IPS-NIHi11 (cell line): ENCODE results near the gene ABCD4.
"Not testable (repeated sequence)": the region's sequence is repeated elsewhere in the genome, so short reads cannot be mapped to it uniquely, and the experiment has no call there.

Experiments used
- DNase-seq: peaks from one replicate; pipeline ENCODE4 v3.0.0; 2012; ENCODE audit warnings: mixed read lengths, low spot score

The ABCD4 gene

DNA sequence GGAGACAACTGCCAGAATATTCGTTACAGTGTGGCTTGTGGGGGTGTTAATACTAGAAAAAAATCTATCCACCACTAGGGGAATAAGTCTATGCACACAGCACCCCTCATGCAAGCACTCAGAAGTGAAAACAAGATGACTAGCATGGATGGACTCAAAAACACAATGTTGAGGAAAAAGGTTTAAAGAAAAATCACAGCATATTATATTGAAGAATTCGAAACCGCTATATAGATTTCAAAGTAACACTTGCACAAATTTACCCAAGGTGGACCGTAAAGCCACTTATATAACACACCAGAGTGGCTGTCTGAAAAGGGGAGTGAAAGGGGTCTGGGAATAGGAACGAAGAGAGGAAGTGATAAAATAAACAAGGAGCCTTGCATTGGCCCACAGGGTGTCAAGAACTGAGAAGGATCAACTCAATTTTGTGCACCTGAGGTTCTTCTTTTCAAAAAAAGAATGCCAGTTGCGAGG lies 544 bp downstream of the ABCD4 start:
- DNase-seq: peak; percentile 40

DNA sequence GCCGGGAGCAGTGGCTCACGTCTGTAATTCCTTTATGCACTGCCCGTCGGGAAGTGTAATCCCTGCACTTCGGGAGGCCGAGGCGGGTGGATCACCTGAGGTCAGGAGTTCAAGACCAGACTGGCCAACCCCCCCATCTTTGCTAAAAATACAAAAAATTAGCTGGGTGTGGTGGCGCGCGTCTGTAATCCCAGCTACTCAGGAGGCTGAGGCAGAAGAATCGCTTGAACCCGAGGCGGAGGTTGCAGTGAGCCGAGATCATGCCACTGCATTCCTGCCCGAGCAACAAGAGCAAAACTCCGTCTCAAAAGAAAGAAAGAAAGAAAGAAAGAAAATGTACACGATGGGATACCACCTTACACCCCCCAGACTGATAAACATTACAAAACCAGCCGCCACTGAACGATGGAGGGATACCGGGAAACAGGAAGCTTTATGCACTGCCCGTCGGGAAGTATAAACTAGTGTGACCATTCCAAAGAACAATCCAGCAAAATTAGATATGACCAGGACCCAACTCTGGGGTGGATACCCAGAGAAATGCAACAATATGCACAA lies 1.1 kb downstream of the ABCD4 start:
- DNase-seq: no peak

DNA sequence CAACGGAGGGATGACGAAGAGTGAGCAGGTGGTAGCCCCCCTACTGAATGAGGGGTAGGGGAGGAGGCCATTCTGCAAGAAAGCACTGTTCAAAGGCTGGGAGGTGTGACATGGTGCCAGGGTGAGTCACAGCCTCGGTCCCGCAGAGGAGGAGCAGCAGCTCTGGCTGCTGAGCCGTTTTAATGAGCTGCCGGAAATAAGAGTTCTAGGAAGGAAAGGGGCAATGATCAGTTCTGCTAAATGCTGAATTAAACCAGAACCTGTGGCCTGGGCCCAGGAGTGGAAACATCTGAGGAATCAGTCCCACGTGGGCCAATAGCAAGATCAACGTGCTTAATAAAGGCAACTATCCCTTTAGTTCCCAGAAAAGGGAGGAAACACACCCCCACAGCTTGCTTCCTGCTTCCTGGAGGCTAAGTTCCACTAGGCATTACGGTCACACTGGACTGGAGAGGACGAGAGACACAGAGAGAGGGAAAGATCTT lies 3.6 kb downstream of the ABCD4 start:
- no peak for DNase-seq

DNA sequence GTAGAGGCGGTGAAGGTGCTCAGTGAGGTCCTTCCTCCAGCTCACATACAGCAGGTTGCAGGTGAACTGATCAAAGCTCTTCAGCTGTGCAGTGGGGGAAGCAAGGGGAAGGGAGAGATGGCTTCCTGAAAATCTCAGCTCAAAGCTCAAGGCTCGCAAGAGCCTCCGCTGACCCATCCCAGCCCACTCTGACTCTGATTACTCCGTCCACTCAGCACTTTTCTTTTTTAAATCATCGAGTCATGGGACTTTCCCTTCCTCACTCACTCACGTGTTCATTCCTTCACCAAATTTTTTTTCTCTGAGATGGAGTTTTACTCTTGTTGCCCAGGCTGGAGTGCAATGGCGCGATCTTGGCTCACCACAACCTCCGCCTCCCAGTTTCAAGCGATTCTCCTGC lies 4.7 kb downstream of the ABCD4 start:
- DNase-seq: no peak

DNA sequence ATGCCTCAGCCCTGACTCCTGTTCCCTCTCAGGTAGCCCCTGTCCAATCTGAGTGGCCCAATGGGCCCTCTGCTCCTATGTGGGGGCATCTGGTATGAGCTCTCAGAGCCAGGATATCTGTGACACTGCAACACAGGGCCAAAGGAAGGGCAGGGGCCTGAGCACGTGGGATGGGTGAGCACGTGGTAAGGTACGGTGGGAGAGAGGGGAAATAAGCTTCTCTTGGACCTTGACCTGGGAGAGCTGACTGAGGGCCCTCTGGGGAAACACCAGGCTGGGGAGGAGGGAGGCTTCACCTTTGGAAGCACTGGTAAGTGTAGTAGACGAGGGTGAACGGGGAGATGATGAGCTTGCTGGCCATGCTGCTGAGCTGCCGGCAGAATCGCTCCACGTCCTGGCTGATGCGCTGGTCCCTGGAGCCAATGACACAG lies 6.7 kb downstream of the ABCD4 start:
- no peak for DNase-seq

DNA sequence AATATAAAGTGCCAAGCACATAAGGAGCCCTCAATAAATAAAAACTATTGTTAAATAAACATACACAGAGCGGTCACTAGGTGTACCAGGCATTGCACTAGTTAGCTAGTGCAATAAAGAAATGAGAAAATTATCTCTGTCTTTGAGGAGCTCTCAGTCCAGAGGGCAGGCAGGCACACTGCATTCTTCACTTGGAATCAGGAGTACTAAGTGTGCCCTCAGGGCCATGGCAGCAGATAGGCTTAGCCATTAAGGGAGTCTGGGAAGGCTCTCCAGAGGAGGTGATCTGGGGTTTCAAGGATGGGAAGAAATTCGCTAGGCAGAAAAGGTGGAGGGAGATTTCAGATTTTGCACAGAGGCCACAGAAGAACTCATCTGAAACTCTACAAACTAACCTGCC lies 9.1 kb downstream of the ABCD4 start:
- DNase-seq: no peak

DNA sequence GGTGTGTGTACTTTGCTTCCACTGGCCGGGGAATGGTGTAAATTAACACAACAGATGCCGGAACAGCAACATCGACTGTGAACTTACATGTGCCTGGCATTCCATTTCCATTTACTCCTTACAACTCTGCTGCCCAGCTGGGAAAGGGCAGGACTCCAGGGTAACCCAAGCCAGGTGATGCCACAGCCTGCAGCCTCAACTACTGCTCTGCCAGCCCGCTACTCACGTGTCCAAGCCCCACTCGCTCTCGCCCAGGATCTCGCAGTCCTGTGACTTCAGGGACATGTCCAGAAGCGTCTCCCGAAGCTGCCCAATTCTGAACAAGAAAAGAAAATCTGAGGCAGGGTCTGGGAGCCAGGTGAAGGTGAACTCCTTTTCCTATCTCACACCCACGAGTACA lies 10.7 kb downstream of the ABCD4 start:
- no peak for DNase-seq

DNA sequence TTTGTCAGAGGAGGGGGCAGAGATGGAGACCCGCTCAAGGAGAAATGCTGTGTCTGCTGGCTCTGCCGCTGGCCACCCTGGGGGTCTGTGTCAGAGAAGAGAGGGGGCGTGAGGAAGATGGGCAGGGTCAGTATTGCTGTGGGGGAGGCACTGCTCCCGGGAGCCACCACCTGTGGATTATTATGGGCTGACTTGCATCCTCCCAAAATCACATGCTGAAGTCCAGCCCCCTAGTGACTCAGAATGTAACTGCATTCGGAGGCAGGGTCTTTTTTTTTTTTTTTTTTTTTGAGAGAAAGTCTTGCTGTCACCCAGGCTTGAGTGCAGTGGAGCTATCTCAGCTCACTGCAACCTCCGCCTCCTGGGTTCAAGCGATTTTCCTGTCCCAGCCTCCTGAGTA lies 12.3 kb downstream of the ABCD4 start:
- peak; percentile 67 for DNase-seq

DNA sequence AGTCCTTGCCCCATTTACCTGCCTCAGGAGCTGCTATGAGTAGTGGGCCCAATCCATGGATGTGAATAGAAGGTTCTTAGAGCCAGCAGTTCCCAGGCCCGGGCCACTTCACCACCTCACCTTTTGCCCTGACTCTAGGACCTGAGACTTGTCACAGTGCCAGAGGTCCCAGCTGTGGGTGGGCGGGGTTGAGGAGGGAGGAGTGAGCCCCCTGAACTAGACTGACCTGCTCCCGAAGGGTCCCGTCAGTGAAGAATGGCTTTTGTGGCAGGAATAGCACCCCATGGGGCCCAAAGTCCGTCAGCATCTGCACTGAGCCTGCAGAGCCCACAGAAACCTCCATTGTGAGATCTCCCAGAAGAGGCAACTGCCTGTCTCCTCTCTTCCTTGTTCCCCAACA lies 12.9 kb downstream of the ABCD4 start:
- DNase-seq: no peak

DNA sequence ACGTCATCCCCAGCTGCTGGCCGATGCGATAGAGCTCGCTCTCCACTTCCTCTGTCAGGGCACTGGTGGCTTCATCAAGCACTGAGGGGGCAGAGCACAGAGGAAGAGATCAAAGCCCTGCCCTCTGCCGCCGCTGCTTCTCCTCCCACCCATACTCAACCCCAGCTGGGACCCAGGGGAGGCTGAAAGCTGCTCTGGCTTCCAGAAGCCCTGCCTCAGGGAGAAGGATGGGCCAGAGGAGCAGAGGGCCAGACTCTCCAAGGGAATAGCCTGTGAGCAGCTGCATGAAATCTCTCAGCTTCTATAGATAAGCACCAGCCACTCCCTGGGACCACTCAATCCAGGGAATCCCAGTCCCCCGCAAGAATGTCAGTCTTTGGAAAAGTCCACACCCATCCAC lies 16.0 kb downstream of the ABCD4 start:
- DNase-seq: no peak

DNA sequence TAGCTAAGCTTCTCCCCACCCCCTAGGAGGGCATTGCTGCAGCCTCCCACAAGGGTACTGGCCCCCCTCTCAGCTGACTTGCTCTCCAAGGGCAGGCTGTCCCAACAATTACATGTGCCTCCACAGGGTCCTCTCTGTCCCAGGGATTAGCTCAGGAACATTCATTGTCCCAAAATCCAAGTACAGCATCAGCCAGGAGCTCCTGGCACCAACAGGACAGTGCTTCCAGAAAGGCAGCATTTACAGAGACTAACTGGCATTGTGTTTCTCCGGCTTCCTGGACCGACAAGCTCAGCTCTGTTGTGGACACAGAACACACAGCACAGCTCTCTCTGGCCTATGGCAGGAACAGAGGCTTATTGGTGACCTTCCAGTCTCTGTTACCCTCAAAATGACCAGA lies 21.7 kb downstream of the ABCD4 start:
- DNase-seq: no peak

DNA sequence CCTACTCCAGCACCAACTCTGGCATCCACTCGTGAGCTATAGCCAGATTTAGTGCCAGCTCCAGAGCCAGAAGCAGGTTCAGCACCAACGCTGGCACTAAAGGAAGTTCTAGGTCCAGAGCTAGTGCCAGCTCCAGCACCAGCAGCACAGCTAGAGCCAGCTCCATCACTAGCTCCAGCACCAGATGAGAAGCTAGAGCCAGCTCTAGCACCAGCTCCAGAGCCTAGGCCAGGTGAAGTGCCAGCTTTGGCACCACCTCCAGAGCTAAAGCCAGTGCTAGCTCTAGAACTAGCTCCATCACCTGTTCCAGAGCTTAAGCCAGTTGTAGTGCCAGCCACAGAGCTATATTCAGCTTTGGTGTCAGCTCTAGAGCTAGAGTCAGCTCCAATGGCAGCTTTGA lies 24.7 kb downstream of the ABCD4 start:
- DNase-seq: no peak

DNA sequence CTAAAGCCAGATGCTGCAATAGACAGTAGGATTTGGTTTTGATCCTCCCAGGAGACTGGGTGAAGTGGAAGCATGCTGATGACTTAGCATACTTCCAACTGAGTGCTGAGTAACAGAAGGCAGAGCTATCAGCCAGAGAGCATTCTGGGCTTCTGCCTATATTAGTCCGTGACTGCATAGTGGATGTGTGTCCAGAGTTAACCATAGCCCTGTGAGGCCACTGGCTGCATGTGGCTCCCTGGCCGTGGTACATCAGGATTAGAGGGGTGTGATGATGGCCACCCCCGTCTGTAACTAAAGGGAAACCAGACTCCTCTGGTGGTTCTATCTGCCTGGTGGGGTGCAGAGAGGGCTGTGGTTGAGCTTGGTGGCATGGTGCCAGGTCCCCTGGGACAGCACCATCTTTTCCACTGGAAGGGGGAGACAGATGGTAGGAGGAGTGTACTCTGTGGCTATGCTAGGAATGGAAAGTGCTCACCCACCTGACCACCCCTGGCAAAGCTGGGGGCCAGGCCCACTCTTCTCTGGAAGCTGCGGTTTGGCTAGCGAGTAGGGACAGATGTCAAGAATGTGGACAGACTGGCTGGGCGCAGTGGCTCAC lies 27.4 kb downstream of the ABCD4 start:
- no peak for DNase-seq

DNA sequence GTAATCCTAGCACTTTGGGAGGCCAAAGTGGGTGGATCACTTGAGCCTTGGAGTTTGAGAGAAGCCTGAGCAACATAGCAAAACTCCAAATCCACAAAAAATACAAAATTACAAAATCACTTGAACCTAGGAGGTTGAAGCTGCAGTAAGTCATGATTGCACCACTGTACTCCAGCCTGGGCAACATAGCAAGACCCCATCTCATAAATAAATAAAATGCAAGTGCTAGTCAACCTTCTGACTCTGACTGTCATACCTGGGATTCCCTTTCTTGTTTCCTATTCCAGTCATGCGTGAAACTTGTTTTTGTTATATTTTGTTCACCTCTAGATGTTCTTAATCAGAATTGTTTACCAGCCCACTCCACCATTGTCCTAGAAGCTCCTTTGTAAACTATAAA lies 31.4 kb downstream of the ABCD4 start:
- DNase-seq: no peak

DNA sequence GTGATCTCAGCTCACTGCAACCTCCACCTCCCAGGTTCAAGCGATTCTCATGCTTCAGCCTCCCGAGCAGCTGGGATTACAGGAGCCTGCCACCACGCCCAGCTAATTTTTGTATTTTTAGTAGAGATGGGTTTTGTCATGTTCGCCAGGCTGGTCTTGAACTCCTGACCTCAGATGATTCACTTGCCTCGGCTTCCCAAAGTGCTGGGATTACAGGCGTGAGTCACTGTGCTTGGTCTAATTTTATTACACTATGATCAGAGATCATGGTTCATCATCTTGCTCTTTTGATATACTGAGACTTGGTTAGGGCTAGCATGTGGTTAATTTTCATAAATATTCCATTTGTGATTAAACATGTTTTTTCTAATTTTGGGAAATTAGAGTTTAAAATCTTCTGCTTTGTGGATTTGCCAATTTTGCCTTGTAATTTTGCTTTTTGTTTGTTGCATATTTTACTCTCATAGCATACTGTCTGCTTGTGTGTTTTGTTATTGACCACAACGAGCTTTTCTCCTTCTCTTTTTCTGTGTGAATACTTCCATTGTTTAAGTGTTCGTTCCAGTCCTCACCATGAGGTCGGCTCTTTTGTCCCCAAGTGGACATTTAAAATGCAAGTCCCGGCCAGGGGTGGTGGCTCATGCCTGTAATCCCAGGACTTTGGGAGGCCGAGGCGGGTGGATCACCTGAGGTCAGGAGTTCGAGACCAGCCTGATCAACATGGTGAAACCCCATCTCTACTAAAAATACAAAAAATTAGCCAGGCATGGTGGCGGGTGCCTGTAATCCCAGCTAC lies 32.2 kb downstream of the ABCD4 start:
- not testable (repeated sequence) for DNase-seq

DNA sequence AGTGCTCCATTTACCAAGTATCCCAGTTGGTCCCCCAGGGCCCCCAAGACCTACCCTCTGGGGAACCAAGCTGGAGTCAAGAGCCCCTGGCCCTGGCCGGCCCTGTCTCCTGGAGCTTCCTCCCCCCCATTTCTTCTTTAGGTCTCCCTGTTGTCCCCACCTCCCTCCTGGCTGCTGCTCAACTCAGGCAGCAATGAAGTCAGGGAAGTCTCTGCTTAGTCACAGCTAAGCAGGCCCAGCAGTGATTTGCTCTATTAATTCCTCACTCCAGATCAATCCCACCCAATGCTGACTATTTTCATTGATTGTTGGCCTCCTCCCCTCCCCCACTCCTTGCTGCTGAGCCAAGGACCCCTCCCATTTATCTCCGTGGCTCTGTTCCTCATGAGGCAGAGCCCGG lies 35.1 kb downstream of the ABCD4 start:
- DNase-seq: no peak

DNA sequence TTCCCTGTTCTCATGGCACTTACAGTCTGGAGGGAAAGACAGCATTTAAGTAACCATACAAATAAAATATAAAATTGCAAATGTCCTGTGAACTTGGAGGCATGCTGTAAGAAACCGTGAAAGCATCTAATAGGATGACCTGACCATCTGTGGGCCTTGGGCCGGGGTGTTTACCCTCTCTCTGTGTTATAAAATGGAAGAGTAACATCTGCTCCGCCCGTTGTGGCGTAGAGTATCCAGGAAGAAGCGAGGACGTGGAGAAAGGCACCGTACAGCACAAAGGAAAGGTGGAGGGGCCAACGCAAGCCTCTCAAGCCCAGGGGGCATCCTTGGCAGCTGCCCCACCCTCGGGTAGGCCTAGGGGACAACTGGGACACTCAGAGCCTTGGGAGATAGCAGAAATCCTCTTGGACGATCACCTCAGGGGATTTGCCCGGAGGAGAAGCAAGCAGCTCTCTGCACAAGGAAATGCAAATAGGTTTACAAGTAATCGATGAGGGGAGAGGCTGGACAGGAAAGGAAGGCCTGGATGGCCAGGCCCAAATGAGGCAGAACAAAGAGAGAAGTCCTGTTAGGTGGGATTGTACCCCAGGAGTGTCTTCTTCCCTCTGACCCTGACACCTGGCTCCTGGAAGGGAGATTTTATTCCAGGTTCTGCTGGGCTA lies 37.3 kb downstream of the ABCD4 start:
- DNase-seq: no peak

DNA sequence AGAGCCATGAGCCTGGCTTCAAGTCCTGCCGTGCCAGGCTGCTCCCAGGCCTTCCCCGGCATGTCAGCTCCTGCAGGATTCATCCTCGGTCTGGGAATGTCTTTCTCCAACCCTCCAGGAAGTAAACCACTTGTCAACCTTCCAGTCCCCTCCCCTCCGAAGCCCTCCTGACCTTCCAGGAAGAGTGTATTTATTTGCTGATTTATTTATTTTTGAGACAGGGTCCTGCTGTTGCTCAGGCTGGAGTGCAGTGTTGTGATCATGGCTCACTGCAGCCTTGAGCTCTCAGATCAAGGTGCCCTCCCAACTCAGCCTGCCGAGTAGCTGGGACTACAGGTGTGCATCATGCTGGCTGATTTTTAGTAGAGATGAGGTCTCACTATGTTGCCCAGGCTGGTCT lies 38.8 kb downstream of the ABCD4 start:
- no peak for DNase-seq

DNA sequence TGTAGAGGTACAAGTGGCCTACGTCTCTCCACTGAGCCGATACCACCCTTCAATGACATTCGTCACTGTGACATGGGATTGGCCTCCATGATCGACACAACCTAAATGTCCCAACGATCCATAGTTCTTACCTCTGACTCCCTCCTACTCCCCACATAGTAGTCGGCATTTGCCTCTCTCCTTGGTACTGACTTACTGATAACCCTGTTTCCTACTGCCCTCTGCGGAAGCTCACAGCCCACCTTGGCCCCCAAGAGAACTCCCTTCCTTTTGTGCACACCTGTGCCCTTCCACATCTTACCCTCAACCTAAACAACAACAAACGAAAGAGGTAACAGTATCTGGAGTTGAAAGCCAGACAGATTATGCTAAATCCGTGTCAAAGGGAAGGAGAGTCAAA lies 39.6 kb downstream of the ABCD4 start:
- DNase-seq: peak; percentile 50

DNA sequence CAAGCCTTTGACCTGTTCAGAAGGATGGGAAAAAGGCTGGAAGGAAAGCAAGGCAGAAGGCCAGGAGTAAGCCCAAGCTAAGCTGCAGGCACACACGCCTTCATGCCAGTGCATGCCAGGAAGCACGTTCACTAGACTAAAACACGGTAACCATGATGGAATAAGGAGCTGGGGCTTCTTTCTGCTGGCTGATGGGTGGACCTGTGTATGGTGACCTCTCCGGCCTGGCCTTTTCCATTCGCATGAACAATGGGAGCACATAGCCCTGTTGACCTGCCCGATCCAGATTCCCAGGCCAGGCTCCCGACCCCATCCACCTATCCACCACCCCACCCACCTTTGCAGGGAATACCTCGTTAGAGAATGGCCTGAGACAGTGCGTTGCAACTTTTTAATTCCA lies 40.7 kb downstream of the ABCD4 start:
- DNase-seq: no peak

DNA sequence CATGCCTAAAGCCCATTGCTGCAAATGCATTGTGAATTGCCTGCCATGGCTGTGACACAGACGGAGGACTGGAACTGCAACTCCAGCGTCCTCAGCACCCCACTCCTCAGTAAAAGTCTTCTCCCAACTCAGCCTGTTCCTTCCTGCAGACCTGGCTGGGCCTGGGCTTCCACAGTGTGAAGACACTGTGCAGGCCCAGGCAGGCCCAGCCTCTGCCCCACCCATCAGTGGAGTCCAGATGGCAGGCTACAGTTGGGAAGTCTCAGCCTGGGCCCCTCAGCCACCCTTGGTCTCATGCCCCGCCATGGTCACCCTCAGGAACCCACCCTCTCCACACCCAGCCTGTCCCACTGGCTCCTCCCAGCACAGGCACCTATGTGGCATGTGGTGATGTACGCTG lies 41.4 kb downstream of the ABCD4 start:
- no peak for DNase-seq

DNA sequence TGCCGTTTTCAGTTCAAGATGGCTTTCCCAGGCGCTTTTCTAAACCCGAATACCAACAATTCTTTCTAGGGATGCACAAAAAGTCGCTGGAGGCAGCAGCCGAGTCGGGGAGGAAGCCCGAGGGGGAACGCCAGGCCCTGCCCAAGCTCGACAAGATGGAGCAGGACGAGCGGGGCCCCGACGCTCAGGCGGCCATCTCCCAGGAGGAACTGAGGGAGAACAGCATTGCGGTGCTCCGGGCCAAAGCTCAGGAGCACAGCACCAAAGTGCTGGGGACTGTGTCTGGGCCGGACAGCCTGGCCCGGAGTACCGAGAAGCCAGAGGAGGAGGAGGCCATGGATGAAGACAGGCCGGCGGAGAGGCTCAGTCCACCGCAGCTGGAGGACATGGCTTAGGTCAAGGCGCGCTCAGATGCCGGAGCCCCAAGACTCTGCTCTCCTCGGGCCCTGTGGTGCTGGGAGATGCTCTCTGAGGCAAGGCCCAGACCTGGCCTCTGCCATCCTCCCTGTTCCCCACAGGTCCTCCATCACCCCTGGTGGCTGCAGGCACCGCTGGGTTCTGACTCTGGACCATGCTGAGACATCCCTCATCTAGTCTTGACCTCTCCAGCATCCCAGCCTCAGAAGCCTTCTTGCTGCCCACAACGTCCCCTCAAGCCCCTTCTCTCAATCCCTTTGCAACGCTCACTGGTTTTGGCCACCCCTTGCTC lies 42.1 kb downstream of the ABCD4 start:
- no peak for DNase-seq
